Fibroblast of the aortic adventitia (primary cell): ENCODE results near the gene ASF1A. TPM values are rescaled to one million over a fixed set of nuclear protein-coding genes. Genes with fewer than 3 reads are reported as not detected.

Source experiments
- DNase-seq: peaks from one replicate; pipeline ENCODE4 v3.0.0-alpha.2; 2010; ENCODE audit warnings: low read depth
- H3K4me3 ChIP-seq: 2 replicates; pipeline ENCODE4 v1.5.1; 2011; ENCODE audit warnings: low read depth, mild to moderate bottlenecking, control low read depth, low read length, moderate library complexity
- CTCF ChIP-seq: IDR thresholded peaks from 2 replicates; pipeline ENCODE4 v1.5.1; 2011; ENCODE audit warnings: mild to moderate bottlenecking, low read length, control low read depth, inconsistent platforms; ENCODE audit not compliant: insufficient read depth
- total RNA-seq: library from RNA; depleted of rRNA; stranded (reverse); fragments of >200 nt; gene quantifications from 2 replicates; pipeline ENCODE4 v1.2.3, GENCODE V29; 2012; ENCODE audit warnings: low replicate concordance

ASF1A gene
- total RNA-seq, 1 donor = 26.1 TPM

DNA sequence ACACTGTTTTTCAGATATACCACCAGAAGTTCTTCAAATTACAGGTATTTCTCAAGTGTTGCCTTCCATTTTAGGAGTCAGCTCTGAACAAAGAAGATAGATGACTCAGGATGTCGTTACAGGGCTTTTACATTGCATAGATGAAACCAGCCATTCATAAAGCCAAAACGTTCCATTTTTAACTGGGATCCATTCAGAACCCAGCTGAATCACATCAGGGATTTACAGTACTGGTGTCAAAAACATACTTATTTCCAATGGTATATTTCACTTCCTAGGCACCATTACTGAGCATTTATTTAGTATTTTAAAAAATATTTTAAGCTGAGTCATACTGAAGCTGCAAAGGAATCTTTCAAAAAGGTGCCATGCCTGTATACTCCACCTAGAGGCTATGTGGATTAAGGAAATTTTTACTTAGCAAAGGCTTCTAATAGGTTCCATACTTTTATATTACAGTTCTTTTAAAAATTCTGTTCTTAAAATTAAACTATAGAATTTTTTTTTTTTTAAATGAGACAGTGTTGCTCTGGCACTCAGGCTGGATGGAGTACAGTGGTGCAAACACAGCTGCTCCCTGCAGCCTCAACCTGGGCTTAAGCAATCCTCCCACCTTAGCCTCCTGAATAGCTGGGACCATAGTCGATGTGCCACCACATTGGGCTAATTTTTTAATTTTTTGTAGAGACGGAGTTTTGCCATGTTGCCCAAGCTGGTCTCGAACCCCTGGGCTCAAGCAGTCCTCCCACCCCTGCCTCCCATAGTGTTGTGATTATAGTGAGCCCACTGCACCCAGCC, 2.6 kb downstream of the ASF1A start:
- DNase-seq = peak; percentile 68
- peak; percentile 59 for TF ChIP-seq CTCF
- peak overlapping the region; percentile 87 for H3K4me3 ChIP-seq

- TF ChIP-seq CTCF = no peak
- DNase-seq = no peak
- no peak overlapping the region for H3K4me3 ChIP-seq
Observed at GRCh38 chr6:118897386-118897785, 3.4 kb downstream of the ASF1A start.

DNA sequence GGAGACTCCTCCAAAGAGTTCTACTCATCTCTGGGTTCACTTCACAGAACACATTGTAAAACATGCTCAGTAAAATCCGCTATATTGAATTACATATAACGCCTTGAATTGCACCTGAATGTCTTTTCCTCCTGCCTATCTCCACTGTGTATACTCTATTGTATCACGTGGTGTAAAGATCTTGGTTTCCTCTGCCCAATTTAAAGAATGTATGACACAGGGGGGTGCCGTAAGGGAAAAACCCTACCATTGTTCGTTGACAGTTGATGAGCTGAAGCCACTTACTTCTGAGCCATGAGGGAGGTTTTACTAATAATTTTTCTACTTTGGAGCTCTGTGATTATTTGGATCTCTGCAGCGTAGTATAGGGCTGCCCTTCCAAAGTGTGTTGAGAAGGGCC, 6.0 kb downstream of the ASF1A start:
- H3K4me3 ChIP-seq = no peak overlapping the region
- no peak for DNase-seq
- TF ChIP-seq CTCF = no peak

- DNase-seq = peak; percentile 38
- H3K4me3 ChIP-seq = no peak overlapping the region
- TF ChIP-seq CTCF = no peak
Observed at GRCh38 chr6:118902726-118903125, 8.8 kb downstream of the ASF1A start.

GRCh38 chr6:118903138-118903537, 9.2 kb downstream of the ASF1A start:
- DNase-seq = no peak
- TF ChIP-seq CTCF = no peak
- no peak overlapping the region for H3K4me3 ChIP-seq

- no peak for TF ChIP-seq CTCF
- H3K4me3 ChIP-seq = no peak overlapping the region
- no peak for DNase-seq
Observed at GRCh38 chr6:118903691-118904090, 9.7 kb downstream of the ASF1A start.

DNA sequence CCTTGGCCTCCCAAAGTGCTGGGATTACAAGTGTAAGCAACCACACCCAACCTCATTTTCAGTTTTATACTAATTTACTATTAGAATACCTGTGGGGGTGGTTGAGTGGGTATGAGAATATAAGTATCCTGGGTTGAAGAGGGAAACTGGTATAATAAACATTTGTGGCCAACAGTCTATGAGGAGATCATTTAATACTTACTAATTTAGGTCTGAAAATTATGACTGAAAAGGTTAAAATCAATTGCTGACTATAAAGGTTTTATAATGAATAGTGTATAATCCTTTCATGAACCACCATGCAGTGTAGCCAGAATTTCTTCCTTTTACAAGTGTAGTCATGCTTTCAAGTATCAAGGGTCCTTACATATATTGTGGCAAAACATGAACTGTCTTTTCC, 11.1 kb downstream of the ASF1A start:
- no peak for DNase-seq
- H3K4me3 ChIP-seq = no peak overlapping the region
- no peak for TF ChIP-seq CTCF
